ENCODE data around the gene TMEM41B.
"Not testable (repeated sequence)": the region's sequence is repeated elsewhere in the genome, so short reads cannot be mapped to it uniquely, and the experiment has no call there.

TMEM41B gene

GRCh38 chr11:9260838-9261146, 53.6 kb downstream of the TMEM41B start:
- DNase-seq (ENCODE audit: low read depth) = not testable (repeated sequence)

GRCh38 chr11:9259981-9260837, 54.2 kb downstream of the TMEM41B start:
- DNase-seq (ENCODE audit: low read depth) = no peak

- not testable (repeated sequence) for DNase-seq (ENCODE audit: low read depth)
These were observed 56.1 kb downstream of the TMEM41B start for GRCh38 chr11:9258279-9258678.

GRCh38 chr11:9254416-9254815, 60.0 kb downstream of the TMEM41B start:
- DNase-seq (ENCODE audit: low read depth) = no peak

GRCh38 chr11:9253086-9253485, 61.3 kb downstream of the TMEM41B start:
- DNase-seq (ENCODE audit: low read depth) = no peak

GRCh38 chr11:9251311-9251710, 63.1 kb downstream of the TMEM41B start:
- DNase-seq (ENCODE audit: low read depth) = no peak

- no peak for DNase-seq (ENCODE audit: low read depth)
These were observed 64.2 kb downstream of the TMEM41B start for GRCh38 chr11:9250139-9250582.

- DNase-seq (ENCODE audit: low read depth) = no peak
These were observed 65.1 kb downstream of the TMEM41B start for GRCh38 chr11:9249252-9249651.

GRCh38 chr11:9247863-9248262, 66.5 kb downstream of the TMEM41B start:
- no peak for DNase-seq (ENCODE audit: low read depth)

- DNase-seq (ENCODE audit: low read depth) = not testable (repeated sequence)
These were observed 78.2 kb downstream of the TMEM41B start for GRCh38 chr11:9236242-9236641.

GRCh38 chr11:9232482-9232881, 81.9 kb downstream of the TMEM41B start:
- DNase-seq (ENCODE audit: low read depth) = no peak

GRCh38 chr11:9231848-9232177, 82.6 kb downstream of the TMEM41B start:
- no peak for DNase-seq (ENCODE audit: low read depth)
